ENCODE measurements around the gene SH3D19. TPM values are rescaled to one million over a fixed set of nuclear protein-coding genes. Genes with fewer than 3 reads are reported as not detected.

SH3D19 gene
- total and polyA plus RNA-seq, 9 donors, result 44.0 to 117 (median 91.4) TPM

- WGBS, 3 donors, result 78 to 80% (median 79%) methylated on average over 4 of the region's 4 CpGs
- intact Hi-C loops (cut with DNase I), result no loop called here
- TF ChIP-seq CTCF (IDR thresholded peaks at IDR 0.05) (no peak), POLR2A (IDR thresholded peaks at IDR 0.05) (no peak), EP300 (IDR thresholded peaks at IDR 0.05) (no peak)
Measured at GRCh38 chr4:151355155-151355554, 29.8 kb upstream of the SH3D19 start.

GRCh38 chr4:151347490-151348235 lies 22.3 kb upstream of the SH3D19 start:
- intact Hi-C loops (cut with DNase I), result no loop called here
- Histone ChIP-seq H3K4me3 (no peak overlapping the region), H3K4me1 (ENCODE audit: insufficient read depth) (no peaks in the 10 kb centered on the region), H3K36me3 (no peaks in the 10 kb centered on the region), H3K9me3 (no peaks in the 10 kb centered on the region), H3K27me3 (no peaks in the 10 kb centered on the region), H3K27ac (no peak overlapping the region)
- TF ChIP-seq CTCF (IDR thresholded peaks at IDR 0.05), result no peak
- no peak for TF ChIP-seq POLR2A (IDR thresholded peaks at IDR 0.05)
- no peak for TF ChIP-seq EP300 (IDR thresholded peaks at IDR 0.05)
- no peak for DNase-seq
- WGBS, 3 donors, result 54 to 68% (median 58%) methylated on average over 9 of the region's 9 CpGs

More at GRCh38 chr4:151355155-151355554, 29.8 kb upstream of the SH3D19 start:
- no peak overlapping the region for H3K4me3 ChIP-seq
- DNase-seq, result no peak
- H3K27me3 ChIP-seq, result no peaks in the 10 kb centered on the region
- no peaks in the 10 kb centered on the region for H3K36me3 ChIP-seq
- H3K27ac ChIP-seq, result no peak overlapping the region
- no peaks in the 10 kb centered on the region for H3K4me1 ChIP-seq (ENCODE audit: insufficient read depth)
- no peaks in the 10 kb centered on the region for H3K9me3 ChIP-seq

GRCh38 chr4:151344948-151345347 lies 19.5 kb upstream of the SH3D19 start:
- intact Hi-C loops (cut with DNase I), result no loop called here

GRCh38 chr4:151340751-151341385 lies 15.5 kb upstream of the SH3D19 start:
- no peaks in the 10 kb centered on the region for H3K4me1 ChIP-seq (ENCODE audit: insufficient read depth)
- H3K36me3 ChIP-seq, result no peaks in the 10 kb centered on the region
- DNase-seq, result no peak
- 73 to 79% (median 76%) methylated on average over 5 of the region's 5 CpGs for WGBS, 3 donors
- no peaks in the 10 kb centered on the region for H3K27me3 ChIP-seq
- intact Hi-C loops (cut with DNase I), result no loop called here
- no peak overlapping the region for H3K27ac ChIP-seq
- no peak overlapping the region for H3K4me3 ChIP-seq
- TF ChIP-seq CTCF (IDR thresholded peaks at IDR 0.05) (no peak), POLR2A (IDR thresholded peaks at IDR 0.05) (no peak), EP300 (IDR thresholded peaks at IDR 0.05) (no peak)
- no peaks in the 10 kb centered on the region for H3K9me3 ChIP-seq

More at GRCh38 chr4:151344948-151345347, 19.5 kb upstream of the SH3D19 start:
- Histone ChIP-seq H3K9me3 (no peaks in the 10 kb centered on the region), H3K4me1 (ENCODE audit: insufficient read depth) (no peaks in the 10 kb centered on the region), H3K4me3 (no peak overlapping the region), H3K36me3 (no peaks in the 10 kb centered on the region), H3K27ac (no peak overlapping the region), H3K27me3 (no peaks in the 10 kb centered on the region)
- 97 to 100% (median 98%) methylated on average over 2 of the region's 2 CpGs for WGBS, 3 donors
- no peak for TF ChIP-seq EP300 (IDR thresholded peaks at IDR 0.05)
- no peak for TF ChIP-seq POLR2A (IDR thresholded peaks at IDR 0.05)
- TF ChIP-seq CTCF (IDR thresholded peaks at IDR 0.05), result no peak
- no peak for DNase-seq

Data from ovary (tissue), 9 donors.